HG03457 (cell line): Measurements from ENCODE around the gene RIC8B.
"Not testable (repeated sequence)": the region's sequence is repeated elsewhere in the genome, so short reads cannot be mapped to it uniquely, and the experiment has no call there.

Source experiments
- ATAC-seq: cut with Tn5 transposase; IDR thresholded peaks from one replicate; pipeline ENCODE4 v1.9.1; 2021; ENCODE audit warnings: moderate number of reproducible peaks; ENCODE audit not compliant: unreplicated experiment

The RIC8B gene

DNA sequence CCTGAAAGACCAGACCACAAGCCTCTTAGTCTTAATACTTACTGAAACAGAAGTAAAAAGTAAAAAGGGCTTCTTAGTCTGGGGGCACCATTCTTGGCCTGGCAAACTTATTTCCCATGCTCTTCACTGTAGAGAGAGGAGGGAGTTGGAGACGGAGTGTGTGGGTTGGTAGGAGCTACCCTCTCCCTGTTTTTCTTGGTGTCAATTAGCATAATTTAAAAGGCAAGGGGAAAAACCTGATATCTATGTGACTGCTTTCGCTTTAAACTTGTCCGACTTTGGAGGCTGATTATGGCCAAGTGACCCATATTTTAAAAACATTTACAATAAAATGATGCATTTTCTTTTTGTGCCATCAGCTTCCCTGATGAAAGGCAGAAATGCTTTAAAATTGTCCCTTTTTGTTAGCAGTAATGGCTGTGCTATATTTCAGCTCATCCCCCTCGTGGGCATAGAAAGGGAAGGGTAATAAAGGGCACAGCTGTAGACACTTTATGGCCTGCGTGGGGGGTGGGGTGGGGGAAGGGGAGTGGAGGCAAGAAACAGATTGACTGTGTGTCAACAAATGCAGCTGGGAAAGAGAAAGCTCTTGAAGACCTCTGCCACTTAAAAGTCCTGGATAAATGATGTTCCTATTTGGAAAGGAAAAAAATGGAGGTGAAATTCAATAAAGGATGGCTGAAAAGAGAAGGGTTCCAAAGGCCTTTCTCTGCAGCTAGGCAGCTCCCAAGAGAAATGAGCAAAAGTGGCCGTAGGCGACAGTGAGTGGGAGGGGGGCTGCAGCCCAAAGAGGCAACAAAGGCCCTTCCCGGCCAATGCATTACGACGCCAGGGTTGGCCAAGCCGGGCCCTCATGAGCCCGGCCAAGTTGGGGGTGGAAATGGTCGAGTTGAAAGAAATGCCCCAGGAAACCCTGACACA is 123.8 kb downstream of the RIC8B start:
- no peak for ATAC-seq

DNA sequence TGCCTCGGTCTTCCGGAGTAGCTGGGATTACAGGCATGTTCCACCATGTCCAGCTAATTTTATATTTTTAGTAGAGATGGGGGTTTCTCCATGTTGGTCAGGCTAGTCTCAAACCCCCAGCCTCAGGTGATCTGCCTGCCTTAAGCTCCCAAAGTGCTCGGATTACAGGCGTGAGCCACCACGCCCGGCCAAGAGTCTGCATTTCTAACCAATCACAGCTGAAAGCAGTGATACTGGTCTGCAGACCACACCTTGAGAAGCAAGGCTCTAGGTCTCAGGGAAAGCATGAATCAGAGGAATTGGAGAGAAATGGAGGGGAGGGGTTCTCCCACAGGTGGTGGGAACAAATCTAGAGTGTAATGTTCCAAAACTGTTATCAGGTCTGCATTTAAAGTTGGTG is 126.1 kb downstream of the RIC8B start:
- no peak for ATAC-seq

DNA sequence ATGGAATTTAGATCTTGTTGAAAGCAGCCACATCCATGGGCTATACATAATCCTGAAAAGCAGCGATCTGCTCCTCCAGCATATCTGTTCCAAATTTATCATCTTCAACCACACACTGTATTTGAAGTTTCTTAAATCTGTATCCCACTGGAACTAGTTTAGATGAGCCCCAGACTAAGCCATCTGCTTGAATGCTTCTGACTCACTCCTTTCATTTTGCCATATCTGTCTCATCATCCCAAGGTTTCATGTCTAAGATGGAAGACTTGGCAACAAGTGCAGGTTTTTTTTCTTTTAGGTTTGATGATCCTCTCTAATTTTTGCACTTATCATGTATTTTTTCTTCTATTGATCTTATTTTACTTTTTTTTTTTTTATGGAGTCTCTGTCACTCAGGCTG is 126.8 kb downstream of the RIC8B start:
- ATAC-seq: no peak

DNA sequence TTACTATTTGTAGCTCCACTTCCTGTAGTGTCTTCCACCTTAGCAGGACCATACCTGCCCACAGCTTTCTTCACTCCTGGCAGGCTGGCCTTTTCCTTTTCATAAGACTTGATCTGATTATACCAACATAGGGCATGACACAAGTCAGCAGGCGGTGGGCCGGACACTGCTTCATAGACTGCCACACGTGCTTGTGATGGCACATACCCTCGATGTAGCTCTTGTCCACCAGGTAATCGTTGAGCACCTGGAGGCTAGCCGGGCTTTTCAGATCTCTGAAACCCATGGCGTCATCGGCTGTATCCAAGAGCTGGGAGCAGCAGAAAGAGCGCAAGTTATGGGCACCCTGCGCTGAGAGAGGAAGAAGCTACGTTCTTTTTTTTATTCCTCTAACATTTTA is 127.6 kb downstream of the RIC8B start:
- ATAC-seq: no peak

DNA sequence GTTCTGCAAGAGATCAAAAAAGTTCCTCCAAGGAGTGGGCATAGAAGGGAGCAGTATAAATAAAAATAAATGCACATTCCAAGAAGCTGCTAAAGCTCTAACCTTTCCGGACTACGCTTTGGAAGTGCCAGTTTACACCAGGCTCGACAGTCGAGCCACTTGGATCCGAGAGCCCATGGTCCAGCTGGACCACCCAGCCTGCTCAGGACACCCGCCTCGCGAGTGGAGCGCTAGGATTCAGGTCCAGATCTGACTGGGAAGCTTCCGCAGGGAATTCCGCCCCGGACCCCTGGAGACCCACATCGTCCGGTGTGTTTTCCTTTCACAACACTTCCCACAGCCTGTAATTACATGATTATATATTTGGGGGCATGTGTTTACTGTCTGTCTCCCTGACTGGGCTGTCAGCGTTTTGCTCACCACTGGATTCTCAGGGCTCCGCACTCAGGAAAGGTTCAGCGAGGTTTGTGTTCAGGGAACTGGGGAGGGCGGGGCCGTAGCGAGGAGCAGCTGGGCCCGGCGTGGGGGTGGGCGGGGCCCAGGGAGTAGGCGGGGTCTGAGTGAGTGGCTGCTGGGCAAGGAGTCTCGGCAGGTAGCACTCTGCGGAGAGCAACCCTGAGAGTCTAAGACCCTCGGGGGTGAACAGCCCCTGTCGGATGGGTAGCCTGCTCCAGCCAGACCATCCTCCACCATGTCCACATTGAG is 128.9 kb downstream of the RIC8B start:
- peak; percentile 65 for ATAC-seq

DNA sequence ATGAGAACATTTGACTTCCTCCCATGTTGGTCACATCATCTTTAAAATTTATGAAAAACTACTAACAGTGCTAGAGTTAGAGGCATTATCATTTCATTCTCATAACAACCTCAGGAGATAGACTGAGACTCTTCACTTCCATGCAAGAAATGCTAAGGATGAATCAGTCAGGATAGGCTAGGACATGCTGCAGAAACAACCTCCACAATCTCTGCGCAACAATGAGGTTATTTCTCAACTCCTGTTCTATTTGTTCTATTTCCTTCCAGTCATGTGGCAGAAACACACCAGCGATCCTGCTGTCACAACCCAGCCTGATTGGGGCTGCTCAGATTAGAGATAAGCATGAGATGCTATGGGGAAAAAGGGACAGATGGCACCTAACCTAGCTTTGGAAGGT is 132.2 kb downstream of the RIC8B start:
- ATAC-seq: no peak

DNA sequence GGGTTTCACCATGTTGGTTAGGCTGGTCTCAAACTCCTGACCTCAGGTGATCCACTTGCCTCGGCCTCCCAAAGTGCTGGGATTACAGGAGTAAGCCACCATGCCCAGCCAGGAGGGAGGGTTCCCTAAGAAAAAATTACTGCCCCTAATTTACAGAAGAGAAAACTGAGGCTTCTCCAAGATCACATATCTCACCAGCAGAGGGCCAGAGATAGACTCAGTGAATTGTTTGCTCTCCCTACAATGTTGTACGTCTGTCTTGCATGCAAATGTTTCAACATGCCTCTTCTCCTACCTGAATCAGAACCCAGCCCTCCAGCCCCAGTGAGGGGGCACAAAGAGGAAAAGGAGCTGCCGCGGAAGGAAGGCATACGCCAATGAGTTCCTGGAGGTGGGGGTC is 132.9 kb downstream of the RIC8B start:
- ATAC-seq: no peak

DNA sequence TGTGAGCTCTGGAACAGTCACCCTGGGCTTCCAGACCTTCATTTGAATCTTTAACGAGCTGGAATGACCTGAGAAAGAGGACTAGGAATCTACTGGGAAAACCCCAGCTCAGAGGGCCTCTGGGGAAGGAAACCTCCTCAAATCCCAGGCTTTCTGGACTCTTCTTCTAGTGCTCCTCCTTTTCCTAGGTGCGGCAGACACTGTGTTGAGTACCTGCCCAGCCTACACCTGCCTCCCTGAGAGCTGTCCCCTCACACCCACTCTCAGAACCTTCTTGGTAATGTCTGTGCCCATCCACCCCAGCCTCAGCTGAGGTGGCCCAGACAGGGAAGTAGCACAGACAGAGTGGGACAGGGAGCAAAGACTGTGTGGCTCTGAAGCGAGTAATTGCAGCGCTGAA is 133.4 kb downstream of the RIC8B start:
- ATAC-seq: no peak

DNA sequence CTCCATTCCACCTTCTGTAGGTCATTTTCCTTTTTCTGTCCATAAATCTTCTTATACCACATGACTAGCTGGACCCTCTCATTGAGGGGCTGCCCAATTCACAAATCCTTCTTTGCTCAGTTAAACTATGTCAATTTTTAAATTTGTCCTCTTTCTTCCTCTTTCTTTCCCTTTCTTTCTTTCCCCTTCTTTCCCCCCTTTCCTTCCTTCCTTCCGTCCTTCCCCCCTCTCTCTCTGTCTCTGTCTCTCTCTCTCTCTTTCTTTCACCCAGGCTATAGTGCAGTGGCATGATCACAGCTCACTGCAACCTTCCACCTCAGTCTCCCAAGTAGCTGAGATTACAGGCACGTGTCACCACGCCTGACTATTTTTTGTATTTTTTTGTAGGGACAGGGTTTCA is 134.1 kb downstream of the RIC8B start:
- no peak for ATAC-seq

DNA sequence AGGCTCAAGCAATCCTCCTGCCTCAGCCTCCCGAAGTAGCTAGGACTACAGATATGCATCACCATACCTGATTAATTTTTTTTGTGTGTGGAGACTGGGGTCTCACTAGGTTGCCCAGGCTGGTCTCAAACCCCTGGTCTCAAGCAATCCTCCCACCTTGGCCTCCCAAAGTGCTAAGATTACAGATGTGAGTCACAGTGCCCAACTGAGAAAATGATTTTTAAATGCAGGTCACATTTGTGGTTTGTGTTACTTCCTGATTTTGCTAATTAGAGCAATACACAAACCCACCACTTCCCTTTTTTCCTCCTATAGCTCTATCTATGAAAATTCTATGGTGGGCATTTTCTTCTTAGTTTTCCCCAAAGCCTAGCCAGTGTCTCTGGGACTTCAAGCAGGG is 135.7 kb downstream of the RIC8B start:
- no peak for ATAC-seq

DNA sequence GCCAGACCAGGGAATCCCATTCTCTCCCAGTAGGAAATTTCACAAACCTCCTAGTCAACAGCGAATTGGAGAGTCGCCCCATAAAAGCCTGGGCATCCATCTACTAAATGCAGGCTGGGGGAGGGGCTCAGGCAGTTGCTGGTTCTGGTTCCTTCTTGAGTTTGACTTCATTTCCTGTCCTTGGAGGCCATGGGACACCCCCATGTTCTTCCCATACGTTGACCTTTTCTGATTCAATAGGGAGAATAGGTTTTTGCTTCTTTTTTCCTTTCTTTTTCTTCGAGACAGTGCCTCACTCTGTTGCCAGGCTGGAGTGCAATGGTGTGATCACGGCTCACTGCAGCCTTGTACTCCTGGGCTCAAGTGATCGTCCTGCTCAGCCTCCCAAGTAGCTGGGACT is 137.1 kb downstream of the RIC8B start:
- ATAC-seq: no peak

DNA sequence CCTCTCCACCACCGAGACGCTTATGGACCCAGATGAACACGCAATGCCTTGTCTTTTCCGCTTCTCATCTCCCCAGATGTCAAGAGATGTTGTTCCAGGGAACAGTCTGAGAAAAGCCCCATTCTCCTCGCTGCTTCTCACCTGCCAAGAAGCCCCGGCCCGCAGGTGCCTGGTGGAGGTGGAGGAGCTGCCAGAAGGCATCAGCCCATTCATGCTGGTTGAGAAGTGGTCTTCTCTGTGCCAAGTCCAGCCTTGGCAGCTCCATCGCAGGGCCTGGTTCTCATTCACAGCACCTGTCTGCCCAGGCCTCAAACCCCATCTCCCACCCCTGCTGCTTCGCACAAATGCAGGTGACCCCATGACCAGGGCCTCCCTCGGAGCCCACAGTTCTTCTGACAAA is 139.0 kb downstream of the RIC8B start:
- no peak for ATAC-seq

DNA sequence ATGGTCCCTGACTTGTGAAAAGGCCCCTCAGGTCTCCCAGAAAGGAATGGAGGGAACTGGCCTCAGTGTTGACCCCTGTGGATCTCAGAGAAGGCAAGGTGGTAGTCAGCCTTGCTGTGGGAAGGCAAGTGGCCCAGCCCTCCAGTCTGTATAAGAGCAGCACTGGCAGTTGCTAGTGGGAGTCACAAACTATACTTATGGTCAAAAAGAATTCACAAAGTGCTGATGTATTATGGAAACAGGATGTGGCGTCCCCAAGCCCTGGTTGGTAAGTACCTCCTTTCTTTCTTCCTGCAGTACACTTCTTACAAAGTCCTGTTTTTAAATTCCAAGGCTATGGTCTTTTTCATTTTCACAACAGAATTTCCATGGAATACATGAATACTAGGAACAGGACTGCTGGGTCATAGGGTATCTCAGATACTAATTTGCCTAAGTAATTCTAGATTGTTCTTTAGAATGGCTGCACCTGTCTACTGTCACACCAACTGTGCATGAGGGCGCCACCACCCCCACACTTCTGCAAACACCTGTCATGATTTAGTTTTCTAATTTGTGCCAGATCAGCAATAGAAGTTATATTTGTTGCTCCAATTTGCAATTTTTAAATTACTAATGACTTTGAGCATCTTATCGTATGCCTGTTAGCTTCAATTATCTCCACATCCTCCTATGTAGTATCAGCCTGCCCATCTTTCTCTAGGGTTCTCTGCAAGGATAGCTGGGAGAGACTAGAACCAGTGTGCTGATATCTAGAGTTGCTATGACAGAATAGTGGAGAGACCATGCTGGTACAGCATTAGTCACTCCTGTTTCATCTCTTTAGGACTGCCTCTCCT is 140.5 kb downstream of the RIC8B start:
- ATAC-seq: peak; percentile 76

DNA sequence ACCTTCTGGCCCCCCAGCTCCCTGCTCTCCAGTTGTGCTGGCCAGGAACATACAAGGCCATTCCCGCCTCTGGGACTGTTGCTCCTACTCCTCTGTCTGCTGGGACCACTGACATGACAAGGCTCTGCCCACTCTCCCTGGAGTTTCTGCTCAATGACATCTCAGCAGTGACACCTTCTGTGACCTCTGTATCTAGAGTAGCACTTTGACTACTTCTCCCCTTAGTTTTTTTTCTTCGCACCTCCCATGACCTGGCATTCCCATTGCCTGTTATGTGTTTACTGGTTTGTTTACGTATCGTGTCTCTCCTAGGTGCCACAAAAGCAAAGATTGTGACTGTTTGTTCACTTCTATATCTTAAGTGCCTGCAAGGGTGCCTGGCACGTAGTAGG is 141.1 kb downstream of the RIC8B start:
- no peak for ATAC-seq

DNA sequence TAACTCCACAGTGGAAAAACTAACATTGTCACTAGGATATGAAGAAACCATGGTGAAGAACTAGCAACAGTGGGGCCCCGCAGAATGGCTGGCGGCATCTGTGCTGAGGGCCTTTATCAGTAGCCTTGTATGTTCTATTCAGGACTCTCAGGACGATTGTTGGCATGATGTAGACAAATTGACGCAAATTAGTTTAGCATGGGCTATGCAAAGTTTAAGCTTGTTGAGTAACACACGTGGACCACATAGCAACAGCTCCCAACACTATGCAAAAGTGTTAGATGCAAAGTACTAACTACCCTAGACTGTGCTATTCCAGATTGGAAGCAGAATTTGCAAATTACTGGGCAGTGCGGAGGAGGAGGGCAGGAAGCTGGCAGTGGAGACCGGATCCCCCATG is 143.0 kb downstream of the RIC8B start:
- ATAC-seq: no peak

DNA sequence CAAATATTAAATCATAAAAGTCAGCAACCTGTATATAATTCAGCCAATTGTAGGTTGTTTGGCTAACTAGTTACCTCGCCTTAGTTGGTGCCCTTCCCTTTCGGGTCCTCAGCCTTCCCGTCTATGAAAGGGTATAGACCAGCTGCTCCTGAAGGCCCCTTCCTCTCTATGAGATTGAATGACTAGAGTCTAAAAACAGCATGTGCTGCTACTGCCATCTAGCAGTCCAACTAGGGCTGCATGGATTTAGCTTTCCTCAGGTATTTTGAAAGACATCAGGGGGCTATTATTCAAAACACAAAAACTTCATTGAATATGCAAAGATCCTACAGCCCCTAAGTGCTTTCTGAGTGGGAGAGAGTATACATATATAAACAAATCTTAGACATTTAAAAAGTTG is 144.3 kb downstream of the RIC8B start:
- ATAC-seq: no peak

DNA sequence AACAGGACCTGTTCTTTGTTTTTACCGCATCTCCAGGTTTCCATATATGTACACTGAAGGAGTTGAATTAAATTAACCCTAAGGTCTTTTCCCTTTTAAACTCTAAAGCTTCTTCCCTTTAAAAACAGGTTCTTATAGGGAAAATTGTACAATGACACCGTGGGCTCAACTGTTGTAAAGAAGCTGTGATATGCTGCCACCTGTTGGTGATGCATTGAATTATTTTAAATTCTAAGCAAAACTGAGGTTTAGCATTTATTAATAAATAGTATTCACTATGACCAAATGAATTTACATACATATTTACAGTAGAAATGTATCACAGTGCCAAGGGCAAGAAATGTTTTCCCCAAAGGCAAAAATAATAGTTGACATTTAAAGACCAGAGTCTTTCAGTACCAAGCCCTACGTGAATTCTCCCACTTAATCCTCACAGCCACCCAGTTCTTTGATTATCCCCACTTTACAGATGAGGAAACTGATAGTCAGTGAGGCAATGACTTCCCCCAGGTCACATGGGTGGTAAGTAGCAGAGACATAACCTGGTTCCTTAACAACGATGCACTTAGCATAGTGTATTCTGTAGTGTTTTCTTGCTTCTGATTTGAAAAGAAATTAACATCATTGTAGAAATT is 145.5 kb downstream of the RIC8B start:
- ATAC-seq: no peak

DNA sequence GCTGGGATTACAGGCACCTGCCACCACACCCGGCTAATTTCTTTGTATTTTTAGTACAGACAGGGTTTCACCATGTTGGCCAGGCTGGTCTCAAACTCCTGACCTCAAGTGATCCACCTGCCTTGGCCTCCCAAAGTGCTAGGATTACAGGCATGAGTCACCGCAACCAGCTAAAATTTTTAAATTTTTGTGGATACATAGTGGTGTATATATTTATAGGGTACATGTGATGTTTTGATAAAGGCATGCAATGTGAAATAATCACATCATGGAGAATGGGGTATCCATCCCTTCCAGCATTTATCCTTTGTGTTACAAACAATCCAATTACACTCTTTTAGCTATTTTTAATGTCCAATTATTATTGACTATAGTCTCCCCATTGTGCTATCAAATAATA is 147.5 kb downstream of the RIC8B start:
- not testable (repeated sequence) for ATAC-seq

DNA sequence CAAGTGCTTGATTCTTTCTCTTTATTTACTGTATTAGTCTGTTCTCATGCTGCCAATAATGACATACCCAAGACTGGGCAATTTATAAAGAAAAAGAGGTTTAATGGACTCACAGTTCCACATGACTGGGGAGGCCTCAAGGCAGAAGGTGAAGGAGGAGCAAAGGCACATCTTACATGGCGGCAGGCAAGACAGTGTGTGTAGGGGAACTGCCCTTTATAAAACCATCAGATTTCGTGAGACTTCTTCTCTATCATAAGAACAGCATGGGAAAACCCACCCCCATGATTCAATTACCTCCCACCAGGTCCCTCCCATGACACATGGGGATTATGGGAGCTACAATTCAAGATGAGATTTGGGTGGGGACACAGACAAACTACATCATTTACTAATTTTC is 149.1 kb downstream of the RIC8B start:
- not testable (repeated sequence) for ATAC-seq

DNA sequence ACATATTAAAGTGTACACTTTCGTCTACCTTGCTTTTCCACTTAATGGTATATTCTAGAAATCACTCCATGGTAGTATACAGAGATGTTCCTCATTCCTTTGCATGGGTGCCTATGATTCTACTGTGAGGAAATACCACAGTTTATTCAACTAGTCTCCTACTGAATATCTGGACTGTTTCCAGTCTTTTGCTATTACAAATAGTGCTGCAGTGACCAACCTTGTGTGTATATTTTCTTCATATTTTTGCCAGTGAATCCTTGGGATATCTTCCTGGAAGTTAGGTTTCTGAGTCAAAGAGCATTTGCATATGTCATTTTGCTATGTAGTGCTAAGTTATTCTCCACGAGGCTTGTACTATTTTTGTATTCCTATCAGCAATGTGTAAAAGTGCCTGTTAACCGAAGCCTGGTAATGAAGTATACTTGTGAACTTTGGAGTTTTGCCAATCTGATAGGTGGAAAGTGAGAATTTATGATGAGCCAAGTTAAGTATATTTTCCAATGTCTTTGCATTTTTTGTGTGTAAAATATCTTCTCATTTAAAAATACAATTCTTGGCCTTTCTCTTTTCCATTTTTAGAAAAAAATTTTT is 149.9 kb downstream of the RIC8B start:
- ATAC-seq: no peak

DNA sequence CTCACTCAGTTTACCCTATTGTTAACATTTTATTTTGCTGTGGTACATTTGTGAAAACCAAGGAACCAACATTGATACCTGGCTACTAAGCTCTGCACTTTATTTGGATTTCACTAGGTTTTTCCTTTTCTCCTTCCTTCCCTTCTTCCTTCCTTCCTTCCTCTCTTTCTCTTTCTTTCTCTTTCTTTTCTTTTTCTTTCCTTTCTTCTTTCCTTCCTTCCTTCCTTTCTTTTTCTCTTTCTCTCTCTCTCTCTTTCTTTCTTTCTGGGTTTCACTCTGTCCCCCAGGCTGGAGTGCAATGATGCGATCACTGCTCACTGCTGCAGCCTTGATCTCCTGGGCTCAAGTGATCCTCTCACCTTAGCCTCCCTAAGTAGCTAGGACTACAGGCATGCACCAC is 152.2 kb downstream of the RIC8B start:
- no peak for ATAC-seq
